HAP-1 (cell line): Measurements from ENCODE around the gene NGF.

Source experiments
- DNase-seq, 2 experiments: peaks; one replicate each; pipeline ENCODE4 v3.0.0-alpha.2; 2016 to 2020; ENCODE audit warnings: low spot score in 2 of 2
- H3K27me3 ChIP-seq: fragments of 250-450 bp; sonication (Bioruptor Pico); 2 replicates; pipeline ENCODE4 v1.5.1; 2020; ENCODE audit warnings: low read depth, mild to moderate bottlenecking, moderate library complexity
- H3K36me3 ChIP-seq: fragments of 250-450 bp; sonication (Bioruptor Pico); replicated peaks from 2 replicates; pipeline ENCODE4 v1.5.1; 2020; ENCODE audit warnings: mild to moderate bottlenecking
- H3K4me1 ChIP-seq: fragments of 250-450 bp; sonication (Bioruptor Pico); 2 replicates; pipeline ENCODE4 v1.5.1; 2020; ENCODE audit warnings: mild to moderate bottlenecking
- H3K4me3 ChIP-seq: fragments of 250-450 bp; sonication (Bioruptor Pico); 2 replicates; pipeline ENCODE4 v1.5.1; 2020; ENCODE audit warnings: mild to moderate bottlenecking, moderate library complexity
- H3K9me3 ChIP-seq: fragments of 250-450 bp; sonication (Bioruptor Pico); 2 replicates; pipeline ENCODE4 v1.5.1; 2020; ENCODE audit warnings: mild to moderate bottlenecking, moderate library complexity
- in situ Hi-C: fragments of 300-500 bp; cut with MboI; formaldehyde crosslinking; loops from 3 replicates; pipeline ENCODE4 v1.14.3; 2020; ENCODE audit warnings: low sequenced_read_pairs, inconsistent platforms, mixed read lengths

NGF gene

GRCh38 chr1:115240297-115240696 lies 97.8 kb downstream of the NGF start:
- Histone ChIP-seq H3K9me3 (no peaks in the 10 kb centered on the region), H3K36me3 (no peaks in the 10 kb centered on the region), H3K4me1 (no peaks in the 10 kb centered on the region), H3K4me3 (no peak overlapping the region), H3K27me3 (no peaks in the 10 kb centered on the region)
- no peak for DNase-seq
- in situ Hi-C loops, result no loop called here

- Histone ChIP-seq H3K4me1 (no peaks in the 10 kb centered on the region), H3K4me3 (no peak overlapping the region), H3K36me3 (no peaks in the 10 kb centered on the region), H3K27me3 (no peaks in the 10 kb centered on the region), H3K9me3 (no peaks in the 10 kb centered on the region)
- in situ Hi-C loops, result no loop called here
- no peak for DNase-seq
Observed at GRCh38 chr1:115239426-115239825, 98.6 kb downstream of the NGF start.

GRCh38 chr1:115239148-115239422 lies 99.0 kb downstream of the NGF start:
- Histone ChIP-seq H3K27me3 (no peaks in the 10 kb centered on the region), H3K36me3 (no peaks in the 10 kb centered on the region), H3K4me1 (no peaks in the 10 kb centered on the region), H3K4me3 (no peak overlapping the region), H3K9me3 (no peaks in the 10 kb centered on the region)
- in situ Hi-C loops, result no loop called here
- DNase-seq, result no peak

- in situ Hi-C loops, result no loop called here
- Histone ChIP-seq H3K9me3 (no peaks in the 10 kb centered on the region), H3K36me3 (no peaks in the 10 kb centered on the region), H3K4me1 (no peaks in the 10 kb centered on the region), H3K27me3 (no peaks in the 10 kb centered on the region), H3K4me3 (no peak overlapping the region)
- no peak for DNase-seq
Observed at GRCh38 chr1:115238336-115239147, 99.5 kb downstream of the NGF start.

- Histone ChIP-seq H3K9me3 (no peaks in the 10 kb centered on the region), H3K36me3 (no peaks in the 10 kb centered on the region), H3K27me3 (no peaks in the 10 kb centered on the region), H3K4me3 (no peak overlapping the region), H3K4me1 (no peaks in the 10 kb centered on the region)
- no peak for DNase-seq
- in situ Hi-C loops, result no loop called here
Observed at GRCh38 chr1:115237507-115237906, 100.5 kb downstream of the NGF start.

GRCh38 chr1:115237023-115237422 lies 101.0 kb downstream of the NGF start:
- no peak for DNase-seq
- in situ Hi-C loops, result no loop called here
- Histone ChIP-seq H3K4me1 (no peaks in the 10 kb centered on the region), H3K4me3 (no peak overlapping the region), H3K36me3 (no peaks in the 10 kb centered on the region), H3K27me3 (no peaks in the 10 kb centered on the region), H3K9me3 (no peaks in the 10 kb centered on the region)
